ENCODE measurements around the gene MYBL2.

MYBL2 gene

DNA sequence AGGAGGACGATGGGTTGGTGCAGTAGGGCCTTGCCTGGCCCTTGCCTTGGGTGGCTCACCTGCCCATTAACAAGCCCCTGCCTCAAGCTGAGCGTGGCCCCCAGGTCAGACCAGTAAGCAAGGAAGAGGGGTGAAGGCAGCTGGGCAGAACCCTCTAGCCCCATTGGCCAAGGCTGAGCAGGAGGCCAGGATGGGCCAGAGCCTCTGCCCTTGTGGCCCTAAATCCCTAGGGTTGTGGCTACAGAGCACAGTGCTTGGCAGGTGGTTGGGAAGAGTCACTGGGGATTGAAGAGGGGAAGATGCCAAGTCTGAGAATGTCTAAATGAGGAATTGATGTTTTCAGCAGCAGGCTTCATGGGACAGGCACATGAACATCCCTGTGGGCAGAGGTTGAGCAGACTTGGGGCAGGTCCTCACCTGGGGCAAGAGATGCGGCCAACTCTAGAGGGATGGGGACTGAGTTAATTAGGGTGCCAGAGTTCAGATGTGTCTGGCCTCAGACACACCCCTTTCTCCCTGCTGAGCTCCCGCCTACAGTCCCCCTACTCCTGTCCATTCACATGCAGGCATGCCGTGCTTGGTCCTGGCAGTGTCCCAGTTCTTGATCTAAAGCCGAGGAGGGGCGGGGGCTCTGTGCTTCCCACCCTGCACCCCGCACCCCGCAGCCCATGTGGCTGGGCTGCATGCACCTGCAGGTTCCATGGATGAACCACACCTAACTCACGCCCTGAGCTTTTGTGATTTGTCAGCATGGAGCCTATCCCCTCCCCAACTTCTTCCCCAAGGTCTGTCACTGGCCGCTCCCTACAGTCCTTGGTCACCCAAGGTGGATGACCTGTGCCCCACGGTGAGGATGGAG, 50.1 kb downstream of the MYBL2 start:
- Histone ChIP-seq H3K27me3 (ENCODE audit: control insufficient read depth, insufficient read depth, low read length) (no peaks in the 10 kb centered on the region), H3K36me3 (ENCODE audit: control insufficient read depth, insufficient read depth, low read length) (no peaks in the 10 kb centered on the region), H3K4me1 (ENCODE audit: control insufficient read depth, insufficient read depth, low read length) (no peaks in the 10 kb centered on the region), H3K9ac (ENCODE audit: low read length) (no peak overlapping the region), H3K27ac (ENCODE audit: low read depth, low read length) (no peak overlapping the region), H3K4me3 (ENCODE audit: low read length) (no peak overlapping the region)

DNA sequence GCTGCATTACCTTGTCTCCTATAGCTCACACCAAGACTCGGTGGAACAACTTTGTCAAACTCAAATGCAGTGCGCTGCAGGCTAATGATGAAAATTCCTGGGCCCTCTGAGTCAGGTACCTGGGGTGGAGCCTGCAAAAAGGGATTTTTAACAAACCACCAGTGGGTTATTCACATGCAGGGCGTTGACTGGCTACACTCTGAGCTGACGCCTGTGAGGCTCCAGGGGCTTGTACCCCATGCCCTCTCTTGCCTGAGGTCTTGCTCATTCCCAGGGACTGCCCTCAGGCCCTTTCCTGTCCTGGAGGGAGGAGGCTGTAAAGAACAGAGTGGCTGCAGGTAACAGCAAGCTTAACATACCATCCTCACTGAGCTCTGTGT, 50.7 kb downstream of the MYBL2 start:
- Histone ChIP-seq H3K27me3 (ENCODE audit: control insufficient read depth, insufficient read depth, low read length) (no peaks in the 10 kb centered on the region), H3K36me3 (ENCODE audit: control insufficient read depth, insufficient read depth, low read length) (no peaks in the 10 kb centered on the region), H3K4me1 (ENCODE audit: control insufficient read depth, insufficient read depth, low read length) (no peaks in the 10 kb centered on the region), H3K4me3 (ENCODE audit: low read length) (no peak overlapping the region), H3K27ac (ENCODE audit: low read depth, low read length) (no peak overlapping the region), H3K9ac (ENCODE audit: low read length) (no peak overlapping the region)

DNA sequence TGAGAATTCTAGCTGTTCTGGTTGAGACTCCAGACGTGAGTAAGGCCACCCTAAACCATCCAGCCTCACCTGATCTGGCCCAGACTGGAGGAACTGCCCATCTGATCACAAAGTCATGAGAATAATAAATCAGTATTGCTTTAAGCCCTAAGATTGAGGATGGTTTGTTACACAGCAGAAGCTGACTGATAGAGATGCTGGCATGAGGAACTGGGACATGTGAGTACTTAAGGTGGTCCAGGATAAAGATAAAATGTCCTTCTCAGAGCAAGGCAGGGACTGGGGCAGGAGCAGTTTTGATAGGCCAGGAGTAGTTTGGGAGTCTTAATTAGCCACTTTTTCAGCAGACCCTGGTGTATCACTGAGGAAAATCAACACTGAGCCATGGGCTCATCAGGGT, 53.1 kb downstream of the MYBL2 start:
- no peaks in the 10 kb centered on the region for H3K4me1 ChIP-seq (ENCODE audit: control insufficient read depth, insufficient read depth, low read length)
- H3K9ac ChIP-seq (ENCODE audit: low read length): no peak overlapping the region
- no peaks in the 10 kb centered on the region for H3K27me3 ChIP-seq (ENCODE audit: control insufficient read depth, insufficient read depth, low read length)
- no peaks in the 10 kb centered on the region for H3K36me3 ChIP-seq (ENCODE audit: control insufficient read depth, insufficient read depth, low read length)
- H3K4me3 ChIP-seq (ENCODE audit: low read length): no peak overlapping the region
- H3K27ac ChIP-seq (ENCODE audit: low read depth, low read length): no peak overlapping the region

DNA sequence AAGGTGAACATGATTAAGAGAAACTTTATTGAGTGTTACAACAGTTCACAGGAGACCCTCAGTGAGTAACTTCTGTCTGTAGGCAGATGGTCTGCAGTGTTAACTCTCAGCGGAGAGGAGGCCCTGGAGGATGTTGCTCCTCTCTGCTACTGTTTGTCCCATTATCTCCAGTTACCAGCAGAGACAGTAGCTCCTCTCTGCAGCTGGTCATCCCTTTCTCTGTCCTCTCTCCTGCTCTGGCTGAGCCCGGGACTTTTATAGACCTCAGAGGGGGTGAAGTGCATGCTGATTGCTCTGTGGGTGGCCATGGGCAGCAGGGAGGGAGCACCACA, 54.1 kb downstream of the MYBL2 start:
- H3K9ac ChIP-seq (ENCODE audit: low read length): no peak overlapping the region
- no peaks in the 10 kb centered on the region for H3K4me1 ChIP-seq (ENCODE audit: control insufficient read depth, insufficient read depth, low read length)
- H3K27ac ChIP-seq (ENCODE audit: low read depth, low read length): no peak overlapping the region
- H3K36me3 ChIP-seq (ENCODE audit: control insufficient read depth, insufficient read depth, low read length): no peaks in the 10 kb centered on the region
- H3K27me3 ChIP-seq (ENCODE audit: control insufficient read depth, insufficient read depth, low read length): no peaks in the 10 kb centered on the region
- H3K4me3 ChIP-seq (ENCODE audit: low read length): no peak overlapping the region

DNA sequence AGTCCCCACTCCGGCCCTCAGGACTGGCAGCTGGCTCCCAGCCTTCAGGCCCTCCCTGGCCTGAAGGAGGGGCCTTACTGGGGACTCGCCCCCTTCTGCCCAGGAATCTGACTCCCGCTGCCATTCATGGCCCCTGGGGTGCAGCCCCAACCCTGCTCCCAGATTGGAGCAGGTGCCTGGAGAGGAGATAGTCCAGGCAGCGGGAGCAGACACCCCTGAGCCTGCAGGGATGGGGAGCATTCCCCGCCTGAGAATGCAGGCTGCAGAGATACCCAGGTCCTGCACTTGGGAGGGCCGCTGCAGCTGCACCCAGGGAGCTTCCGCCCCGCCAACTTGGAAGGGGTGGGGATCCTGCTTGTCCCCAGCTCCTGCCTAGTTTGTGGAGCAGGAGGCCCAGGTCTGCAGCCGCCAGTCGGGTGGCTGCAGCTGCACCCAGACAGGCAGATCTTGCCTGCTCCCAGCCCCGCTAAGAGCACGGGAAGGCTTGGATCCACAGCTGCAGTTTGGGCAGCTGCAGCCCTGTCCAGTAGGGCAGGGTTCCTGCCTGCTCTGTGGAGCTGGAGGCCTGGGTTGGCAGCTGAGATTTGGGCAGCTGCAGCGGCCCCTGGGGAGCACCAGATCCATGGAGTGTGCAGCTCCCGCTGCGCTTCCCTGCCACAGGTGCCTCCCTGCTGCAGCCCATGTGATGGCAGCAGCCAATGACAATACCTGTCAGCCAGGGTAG, 54.7 kb downstream of the MYBL2 start:
- no peak overlapping the region for H3K9ac ChIP-seq (ENCODE audit: low read length)
- no peaks in the 10 kb centered on the region for H3K27me3 ChIP-seq (ENCODE audit: control insufficient read depth, insufficient read depth, low read length)
- H3K4me1 ChIP-seq (ENCODE audit: control insufficient read depth, insufficient read depth, low read length): no peaks in the 10 kb centered on the region
- no peak overlapping the region for H3K27ac ChIP-seq (ENCODE audit: low read depth, low read length)
- H3K4me3 ChIP-seq (ENCODE audit: low read length): no peak overlapping the region
- no peaks in the 10 kb centered on the region for H3K36me3 ChIP-seq (ENCODE audit: control insufficient read depth, insufficient read depth, low read length)

DNA sequence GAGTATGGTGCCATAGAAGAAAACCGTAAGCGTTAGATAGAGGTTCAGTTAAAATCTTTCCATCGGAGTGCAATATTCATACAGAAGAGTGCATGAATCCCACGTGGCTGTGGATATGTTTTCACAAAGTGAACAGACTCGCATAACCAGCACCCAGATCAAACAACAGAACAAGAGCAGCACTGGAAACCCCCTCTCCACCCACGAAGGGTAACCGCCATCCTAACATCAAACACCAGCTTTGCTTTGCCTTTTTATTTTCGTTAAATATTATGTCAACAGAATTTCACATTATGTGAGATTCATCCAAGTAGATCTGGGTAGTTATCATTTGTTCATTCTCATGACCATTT, 55.2 kb downstream of the MYBL2 start:
- no peak overlapping the region for H3K4me3 ChIP-seq (ENCODE audit: low read length)
- H3K27ac ChIP-seq (ENCODE audit: low read depth, low read length): no peak overlapping the region
- H3K27me3 ChIP-seq (ENCODE audit: control insufficient read depth, insufficient read depth, low read length): no peaks in the 10 kb centered on the region
- H3K9ac ChIP-seq (ENCODE audit: low read length): no peak overlapping the region
- no peaks in the 10 kb centered on the region for H3K36me3 ChIP-seq (ENCODE audit: control insufficient read depth, insufficient read depth, low read length)
- H3K4me1 ChIP-seq (ENCODE audit: control insufficient read depth, insufficient read depth, low read length): no peaks in the 10 kb centered on the region

DNA sequence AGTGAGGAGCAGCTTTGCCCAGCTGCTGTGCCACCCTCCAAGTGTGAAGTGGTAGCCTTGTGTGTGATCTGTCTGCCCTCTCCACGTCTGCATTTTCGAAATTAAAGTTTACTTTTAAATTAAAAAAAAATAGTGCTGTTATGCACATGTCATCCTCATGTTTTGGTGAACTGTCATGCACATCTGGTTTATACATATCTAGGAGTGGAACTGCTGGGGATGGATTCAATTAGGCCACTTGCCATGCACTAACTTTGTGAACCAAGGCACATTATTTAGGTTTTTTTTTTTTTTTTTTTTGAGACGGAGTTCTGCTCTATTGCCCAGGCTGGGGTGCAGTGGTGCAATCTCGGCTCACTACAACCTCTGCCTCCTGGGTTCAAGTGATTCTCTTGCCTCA, 56.3 kb downstream of the MYBL2 start:
- no peak overlapping the region for H3K27ac ChIP-seq (ENCODE audit: low read depth, low read length)

DNA sequence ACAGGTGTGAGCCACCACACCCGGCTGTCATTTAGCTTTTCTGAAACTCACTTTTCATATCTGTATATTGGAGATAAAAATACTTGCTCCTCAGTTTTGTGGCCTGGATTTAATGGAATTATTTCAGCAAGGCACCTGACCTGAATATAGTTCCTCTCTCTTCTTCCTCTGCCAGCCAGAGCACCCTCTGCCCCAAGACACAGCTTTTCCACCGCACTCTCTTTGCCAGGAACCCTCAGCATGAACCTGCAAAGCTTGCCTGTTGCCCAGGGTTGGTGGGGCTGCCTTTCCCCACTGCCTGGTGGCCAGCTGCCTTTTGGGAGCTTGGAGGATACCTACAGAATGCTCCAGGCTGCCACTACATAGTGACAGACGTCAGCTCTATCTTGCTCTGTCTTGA, 56.8 kb downstream of the MYBL2 start:
- Histone ChIP-seq H3K27ac (ENCODE audit: low read depth, low read length) (no peak overlapping the region), H3K4me3 (ENCODE audit: low read length) (no peak overlapping the region), H3K36me3 (ENCODE audit: control insufficient read depth, insufficient read depth, low read length) (no peaks in the 10 kb centered on the region), H3K9ac (ENCODE audit: low read length) (no peak overlapping the region), H3K4me1 (ENCODE audit: control insufficient read depth, insufficient read depth, low read length) (no peaks in the 10 kb centered on the region), H3K27me3 (ENCODE audit: control insufficient read depth, insufficient read depth, low read length) (no peaks in the 10 kb centered on the region)

More for the DNA sequence above, 56.3 kb downstream of the MYBL2 start:
- no peaks in the 10 kb centered on the region for H3K27me3 ChIP-seq (ENCODE audit: control insufficient read depth, insufficient read depth, low read length)
- no peak overlapping the region for H3K9ac ChIP-seq (ENCODE audit: low read length)
- H3K4me1 ChIP-seq (ENCODE audit: control insufficient read depth, insufficient read depth, low read length): no peaks in the 10 kb centered on the region
- H3K4me3 ChIP-seq (ENCODE audit: low read length): no peak overlapping the region
- H3K36me3 ChIP-seq (ENCODE audit: control insufficient read depth, insufficient read depth, low read length): no peaks in the 10 kb centered on the region

DNA sequence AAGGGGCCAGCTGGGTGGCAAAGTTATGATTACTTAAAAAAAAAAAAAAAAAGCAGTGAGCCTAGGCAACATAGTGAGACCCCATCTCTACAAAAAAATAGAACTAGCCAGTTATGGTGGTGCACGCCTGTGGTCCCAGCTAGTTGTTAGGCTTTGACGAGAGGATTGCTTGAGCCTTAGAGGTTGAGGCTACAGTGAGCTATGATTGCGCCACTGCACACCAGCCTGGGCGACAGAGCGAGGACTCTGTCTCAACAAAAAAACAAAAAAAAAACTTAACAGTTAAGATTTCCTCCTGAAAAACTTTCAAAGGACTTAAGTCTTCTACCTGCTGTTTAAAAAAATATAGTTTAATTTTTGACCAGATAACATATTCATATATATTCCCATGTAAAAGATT, 57.5 kb downstream of the MYBL2 start:
- Histone ChIP-seq H3K27ac (ENCODE audit: low read depth, low read length) (no peak overlapping the region), H3K9ac (ENCODE audit: low read length) (no peak overlapping the region), H3K4me3 (ENCODE audit: low read length) (no peak overlapping the region), H3K4me1 (ENCODE audit: control insufficient read depth, insufficient read depth, low read length) (no peaks in the 10 kb centered on the region), H3K27me3 (ENCODE audit: control insufficient read depth, insufficient read depth, low read length) (no peaks in the 10 kb centered on the region), H3K36me3 (ENCODE audit: control insufficient read depth, insufficient read depth, low read length) (no peaks in the 10 kb centered on the region)

DNA sequence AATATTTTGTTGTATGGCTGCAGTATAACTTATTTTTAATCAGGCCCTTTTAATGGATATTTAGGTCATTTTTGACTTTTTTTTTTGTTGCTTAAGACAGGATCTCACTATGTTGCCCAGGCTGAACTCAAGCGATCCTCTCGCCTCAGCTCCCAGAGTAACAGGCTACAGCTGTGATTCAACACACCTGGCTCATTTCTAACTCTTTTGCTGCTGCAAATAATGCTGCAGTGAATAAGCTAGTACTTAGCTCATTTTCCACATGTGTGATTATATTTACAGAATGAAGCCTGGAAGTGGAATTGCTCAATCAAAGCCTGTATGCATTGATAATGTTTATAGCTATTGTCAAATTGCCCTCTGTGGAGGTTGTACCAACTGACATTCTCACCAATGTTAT, 58.8 kb downstream of the MYBL2 start:
- Histone ChIP-seq H3K9ac (ENCODE audit: low read length) (no peak overlapping the region), H3K27ac (ENCODE audit: low read depth, low read length) (no peak overlapping the region), H3K4me3 (ENCODE audit: low read length) (no peak overlapping the region), H3K27me3 (ENCODE audit: control insufficient read depth, insufficient read depth, low read length) (no peaks in the 10 kb centered on the region), H3K36me3 (ENCODE audit: control insufficient read depth, insufficient read depth, low read length) (no peaks in the 10 kb centered on the region), H3K4me1 (ENCODE audit: control insufficient read depth, insufficient read depth, low read length) (no peaks in the 10 kb centered on the region)

DNA sequence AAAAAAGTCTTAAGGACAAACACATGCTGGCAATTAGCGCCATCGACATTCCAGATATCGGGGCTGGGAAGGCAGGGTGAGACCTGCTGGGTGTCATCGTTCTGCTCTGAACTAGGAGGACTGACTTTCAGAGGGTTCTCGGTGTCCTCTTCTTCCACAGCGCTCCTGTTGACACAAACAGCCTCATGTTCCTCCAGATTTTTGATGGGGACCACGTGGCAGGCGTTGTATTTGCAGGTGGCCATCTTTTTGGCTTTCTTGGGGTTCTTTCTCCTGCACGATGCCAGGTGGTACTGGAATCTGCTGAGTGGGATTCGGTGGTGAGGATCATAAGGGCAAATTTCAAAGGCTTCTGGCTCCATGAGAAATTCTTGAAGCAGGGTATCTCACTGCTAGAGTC, 59.4 kb downstream of the MYBL2 start:
- H3K36me3 ChIP-seq (ENCODE audit: control insufficient read depth, insufficient read depth, low read length): no peaks in the 10 kb centered on the region
- H3K27ac ChIP-seq (ENCODE audit: low read depth, low read length): no peak overlapping the region
- H3K4me1 ChIP-seq (ENCODE audit: control insufficient read depth, insufficient read depth, low read length): no peaks in the 10 kb centered on the region
- no peak overlapping the region for H3K4me3 ChIP-seq (ENCODE audit: low read length)
- no peak overlapping the region for H3K9ac ChIP-seq (ENCODE audit: low read length)
- H3K27me3 ChIP-seq (ENCODE audit: control insufficient read depth, insufficient read depth, low read length): no peaks in the 10 kb centered on the region

DNA sequence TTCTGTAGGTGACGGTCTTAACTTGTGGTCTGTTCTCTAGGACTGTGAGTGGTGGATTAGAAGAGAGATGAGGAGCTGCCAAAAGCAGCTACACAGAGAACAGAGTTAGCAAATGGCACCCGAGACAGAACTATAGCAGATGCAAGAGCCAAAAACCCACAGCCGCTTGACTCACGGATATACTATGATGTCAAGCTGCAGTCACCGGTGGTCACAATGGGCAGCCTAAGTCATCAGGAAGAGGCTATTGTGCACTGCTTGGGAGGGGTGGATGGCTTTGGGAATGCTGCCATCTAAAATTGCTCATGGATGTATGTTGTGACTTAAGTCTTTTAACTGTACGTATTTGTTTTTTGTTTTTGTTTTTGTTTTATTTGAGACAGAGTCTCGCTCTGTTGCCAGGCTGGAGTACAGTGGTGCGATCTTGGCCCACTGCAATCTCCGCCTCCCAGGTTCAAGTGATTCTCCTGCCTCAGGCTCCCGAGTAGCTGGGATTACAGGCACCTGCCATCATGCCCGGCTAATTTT, 60.0 kb downstream of the MYBL2 start, which contains the start of gene GTSF1L:
Gene GTSF1L, minus strand, starts transcription at position 192 of the 528 bp plus-strand sequence. CDS start 308 bp downstream, outside the sequence.
- H3K4me1 ChIP-seq (ENCODE audit: control insufficient read depth, insufficient read depth, low read length): no peaks in the 10 kb centered on the region
- no peak within 1 kb of the TSS for H3K9ac ChIP-seq (ENCODE audit: low read length)
- H3K27me3 ChIP-seq (ENCODE audit: control insufficient read depth, insufficient read depth, low read length): no peaks in the 10 kb centered on the region
- H3K36me3 ChIP-seq (ENCODE audit: control insufficient read depth, insufficient read depth, low read length): no peaks in the 10 kb centered on the region
- H3K4me3 ChIP-seq (ENCODE audit: low read length): no peak within 1 kb of the TSS
- no peak within 1 kb of the TSS for H3K27ac ChIP-seq (ENCODE audit: low read depth, low read length)

Measured in rectal smooth muscle tissue (tissue), 1 donor.